Measurements from ENCODE around the gene SCAND1. TPM values are rescaled to one million over a fixed set of nuclear protein-coding genes. Genes with fewer than 3 reads are reported as not detected.

SCAND1 gene
- polyA plus RNA-seq, 1 donor from 2014 or later = 156 TPM

- Histone ChIP-seq H4K20me1 (ENCODE audit: insufficient read depth) (no peaks in the 10 kb centered on the region), H3K9me2 (ENCODE audit: insufficient read depth, low read length) (no peaks in the 10 kb centered on the region), H3K27ac (ENCODE audit: low read length) (no peak overlapping the region), H3K36me3 (ENCODE audit: insufficient read depth, low read length) (no peaks in the 10 kb centered on the region), H3K9ac (ENCODE audit: low read length) (no peak overlapping the region), H3K27me3 (ENCODE audit: insufficient read depth, low read depth, low read length) (no peaks in the 10 kb centered on the region), H3K79me2 (replicated peaks; ENCODE audit: insufficient read depth, low read length) (no peaks in the 10 kb centered on the region), H3F3A (ENCODE audit: insufficient read depth, low read length, poor library complexity, severe bottlenecking) (no peaks in the 10 kb centered on the region), H3K4me2 (ENCODE audit: low read length) (no peak overlapping the region), H2AFZ (ENCODE audit: low read depth, low read length) (no peak overlapping the region), H3K4me3 (ENCODE audit: low read length) (no peak overlapping the region), H3K9me3 (ENCODE audit: low read length) (no peaks in the 10 kb centered on the region)
- no peak for TF ChIP-seq EP300 (conservative IDR thresholded peaks at IDR 0.05; ENCODE audit: poor library complexity, severe bottlenecking)
Observed at GRCh38 chr20:35907017-35907701, 47.1 kb downstream of the SCAND1 start.

DNA sequence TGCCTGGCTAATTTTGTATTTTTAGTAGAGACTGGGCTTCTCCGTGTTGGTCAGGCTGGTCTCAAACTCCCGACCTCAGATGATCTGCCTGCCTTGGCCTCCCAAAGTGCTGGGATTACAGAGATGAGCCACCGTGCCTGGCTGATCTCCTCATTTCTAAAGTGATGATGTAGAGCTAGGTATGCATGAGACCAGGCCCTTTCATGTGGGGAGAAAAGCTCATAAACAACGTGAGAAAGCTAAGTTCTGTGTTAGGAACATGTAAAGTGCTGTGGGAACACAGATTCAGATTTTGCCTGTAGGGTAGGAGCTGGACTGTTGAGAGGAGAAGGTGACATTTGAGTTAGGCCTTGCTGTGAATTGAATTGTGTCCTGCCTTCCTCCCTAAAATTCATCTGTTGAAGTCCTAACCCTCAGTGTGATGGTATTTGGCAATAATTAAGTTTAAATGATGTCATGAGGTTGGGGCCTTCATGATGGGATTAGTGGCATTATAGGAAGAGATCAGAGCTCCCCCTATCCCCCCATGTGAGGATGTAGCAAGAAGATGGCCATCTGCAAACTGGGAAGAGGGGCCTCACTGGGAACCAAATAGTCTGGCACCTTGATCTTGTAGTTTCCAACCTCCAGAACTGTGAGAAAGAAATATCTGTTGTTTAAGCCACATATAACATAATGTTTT is 49.2 kb downstream of the SCAND1 start:
- Histone ChIP-seq H3K4me3 (ENCODE audit: low read length) (no peak overlapping the region), H4K20me1 (ENCODE audit: insufficient read depth) (no peaks in the 10 kb centered on the region), H3F3A (ENCODE audit: insufficient read depth, low read length, poor library complexity, severe bottlenecking) (no peaks in the 10 kb centered on the region), H2AFZ (ENCODE audit: low read depth, low read length) (no peak overlapping the region), H3K27me3 (ENCODE audit: insufficient read depth, low read depth, low read length) (no peaks in the 10 kb centered on the region), H3K27ac (ENCODE audit: low read length) (no peak overlapping the region), H3K4me2 (ENCODE audit: low read length) (no peak overlapping the region), H3K79me2 (replicated peaks; ENCODE audit: insufficient read depth, low read length) (no peaks in the 10 kb centered on the region), H3K36me3 (ENCODE audit: insufficient read depth, low read length) (no peaks in the 10 kb centered on the region), H3K9me2 (ENCODE audit: insufficient read depth, low read length) (no peaks in the 10 kb centered on the region), H3K9me3 (ENCODE audit: low read length) (no peaks in the 10 kb centered on the region), H3K9ac (ENCODE audit: low read length) (no peak overlapping the region)
- TF ChIP-seq SMC3 (conservative IDR thresholded peaks at IDR 0.05; ENCODE audit: poor library complexity) = no peak
- TF ChIP-seq EP300 (conservative IDR thresholded peaks at IDR 0.05; ENCODE audit: poor library complexity, severe bottlenecking) = no peak
- TF ChIP-seq EZH2 (IDR thresholded peaks at IDR 0.05; ENCODE audit: borderline replicate concordance, insufficient read depth, low read length, poor library complexity, severe bottlenecking) = no peak
- no peak for TF ChIP-seq MXI1 (conservative IDR thresholded peaks at IDR 0.05; ENCODE audit: poor library complexity, severe bottlenecking)
- TF ChIP-seq RAD21 (conservative IDR thresholded peaks at IDR 0.05) = no peak
- TF ChIP-seq TAF1 (IDR thresholded peaks at IDR 0.05; ENCODE audit: low read depth) = no peak
- TF ChIP-seq POLR2AphosphoS5 (IDR thresholded peaks at IDR 0.05) = no peak
- TF ChIP-seq, protein P1, sequence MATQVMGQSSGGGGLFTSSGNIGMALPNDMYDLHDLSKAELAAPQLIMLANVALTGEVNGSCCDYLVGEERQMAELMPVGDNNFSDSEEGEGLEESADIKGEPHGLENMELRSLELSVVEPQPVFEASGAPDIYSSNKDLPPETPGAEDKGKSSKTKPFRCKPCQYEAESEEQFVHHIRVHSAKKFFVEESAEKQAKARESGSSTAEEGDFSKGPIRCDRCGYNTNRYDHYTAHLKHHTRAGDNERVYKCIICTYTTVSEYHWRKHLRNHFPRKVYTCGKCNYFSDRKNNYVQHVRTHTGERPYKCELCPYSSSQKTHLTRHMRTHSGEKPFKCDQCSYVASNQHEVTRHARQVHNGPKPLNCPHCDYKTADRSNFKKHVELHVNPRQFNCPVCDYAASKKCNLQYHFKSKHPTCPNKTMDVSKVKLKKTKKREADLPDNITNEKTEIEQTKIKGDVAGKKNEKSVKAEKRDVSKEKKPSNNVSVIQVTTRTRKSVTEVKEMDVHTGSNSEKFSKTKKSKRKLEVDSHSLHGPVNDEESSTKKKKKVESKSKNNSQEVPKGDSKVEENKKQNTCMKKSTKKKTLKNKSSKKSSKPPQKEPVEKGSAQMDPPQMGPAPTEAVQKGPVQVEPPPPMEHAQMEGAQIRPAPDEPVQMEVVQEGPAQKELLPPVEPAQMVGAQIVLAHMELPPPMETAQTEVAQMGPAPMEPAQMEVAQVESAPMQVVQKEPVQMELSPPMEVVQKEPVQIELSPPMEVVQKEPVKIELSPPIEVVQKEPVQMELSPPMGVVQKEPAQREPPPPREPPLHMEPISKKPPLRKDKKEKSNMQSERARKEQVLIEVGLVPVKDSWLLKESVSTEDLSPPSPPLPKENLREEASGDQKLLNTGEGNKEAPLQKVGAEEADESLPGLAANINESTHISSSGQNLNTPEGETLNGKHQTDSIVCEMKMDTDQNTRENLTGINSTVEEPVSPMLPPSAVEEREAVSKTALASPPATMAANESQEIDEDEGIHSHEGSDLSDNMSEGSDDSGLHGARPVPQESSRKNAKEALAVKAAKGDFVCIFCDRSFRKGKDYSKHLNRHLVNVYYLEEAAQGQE (IDR thresholded peaks at IDR 0.05; ENCODE audit: borderline replicate concordance) = no peak

DNA sequence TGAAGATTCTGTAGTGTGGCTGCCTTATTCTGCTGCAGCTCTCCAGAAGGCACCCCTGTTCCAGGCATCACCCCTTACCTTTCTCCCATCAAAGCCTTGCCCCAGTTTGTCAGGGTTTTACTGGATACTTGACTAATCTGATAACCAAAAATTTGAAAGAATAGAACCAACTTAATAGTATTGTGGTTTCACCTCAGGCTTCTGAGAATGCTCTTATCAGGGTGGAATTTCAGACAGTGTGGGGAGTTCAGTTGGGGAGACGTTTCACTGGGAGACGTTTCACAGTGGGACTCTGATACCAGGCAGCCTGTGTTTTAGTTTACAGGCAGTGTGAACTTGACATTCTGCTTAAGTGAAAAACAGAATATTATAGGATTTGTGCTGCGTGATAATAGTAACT is 50.5 kb downstream of the SCAND1 start:
- Histone ChIP-seq H3K27me3 (ENCODE audit: insufficient read depth, low read depth, low read length) (no peaks in the 10 kb centered on the region), H3K4me2 (ENCODE audit: low read length) (no peak overlapping the region), H3F3A (ENCODE audit: insufficient read depth, low read length, poor library complexity, severe bottlenecking) (no peaks in the 10 kb centered on the region), H4K20me1 (ENCODE audit: insufficient read depth) (no peaks in the 10 kb centered on the region), H3K79me2 (replicated peaks; ENCODE audit: insufficient read depth, low read length) (no peaks in the 10 kb centered on the region), H3K9me2 (ENCODE audit: insufficient read depth, low read length) (no peaks in the 10 kb centered on the region), H3K27ac (ENCODE audit: low read length) (no peak overlapping the region), H2AFZ (ENCODE audit: low read depth, low read length) (no peak overlapping the region), H3K9me3 (ENCODE audit: low read length) (no peaks in the 10 kb centered on the region), H3K9ac (ENCODE audit: low read length) (no peak overlapping the region), H3K4me3 (ENCODE audit: low read length) (no peak overlapping the region), H3K36me3 (ENCODE audit: insufficient read depth, low read length) (no peaks in the 10 kb centered on the region)
- no peak for TF ChIP-seq SMC3 (conservative IDR thresholded peaks at IDR 0.05; ENCODE audit: poor library complexity)

Small RNA genes within 50 kb of the gene (small RNA-seq; reads per million reads assigned to genes)
- 0 to 0.16 (median 0.03) reads per million in 3 experiments for gene RNU6-937P

Other genes with a start within 250 kb of the SCAND1 start
- gene RBM39, start 212.2 kb downstream of the SCAND1 start, polyA plus RNA-seq = 750 and 839 TPM in 2 replicates
- 49.2 and 54.8 TPM in 2 replicates for gene PHF20, start 182.5 kb downstream of the SCAND1 start, polyA plus RNA-seq
- 9.5 TPM in 2 replicates for gene CNBD2, start 14.1 kb upstream of the SCAND1 start, polyA plus RNA-seq
- 38.2 and 57.8 TPM in 2 replicates for gene EPB41L1, start 200.2 kb upstream of the SCAND1 start, polyA plus RNA-seq

All from neural cell (in vitro differentiated cells).